ENCODE measurements around the gene ZNF302. TPM values are rescaled to one million over a fixed set of nuclear protein-coding genes. Genes with fewer than 3 reads are reported as not detected.

ZNF302 gene
- total RNA-seq, 1 experiment from 2014 or later = 23.3 TPM

DNA sequence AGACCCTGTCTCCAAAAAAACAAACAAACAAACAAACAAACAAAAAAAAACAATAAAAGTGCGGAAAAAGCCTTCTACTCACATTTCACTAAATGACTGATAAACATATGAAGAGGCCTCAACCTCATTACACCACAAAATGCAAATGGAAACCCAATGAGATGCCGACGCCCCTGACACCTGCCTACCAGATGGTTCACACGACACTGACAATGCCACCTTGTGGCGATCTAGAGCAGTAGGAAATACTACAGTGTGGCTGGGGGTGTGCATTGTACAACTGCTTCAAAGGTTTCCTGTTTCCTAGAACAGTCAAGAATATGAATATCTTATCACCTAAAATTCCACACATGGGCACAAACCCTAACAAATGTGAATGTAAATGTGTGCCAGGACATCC is 14.6 kb upstream of the ZNF302 start:
- peak; percentile 72 for DNase-seq
- Histone ChIP-seq H3K79me2 (ENCODE audit: insufficient read depth, low read length) (no peaks in the 10 kb centered on the region), H3K4ac (ENCODE audit: low read depth, low read length) (no peak overlapping the region), H2AFZ (ENCODE audit: low read length) (no peak overlapping the region), H3K18ac (ENCODE audit: insufficient read length, low read depth, low read length) (no peak overlapping the region), H3K9me3 (ENCODE audit: control insufficient read depth, low read depth, low read length) (no peaks in the 10 kb centered on the region), H3K4me2 (ENCODE audit: insufficient read depth, insufficient read length, low read length) (no peak overlapping the region), H2BK12ac (ENCODE audit: insufficient read length, low read depth, low read length) (no peak overlapping the region), H3K9ac (ENCODE audit: extremely low read depth, insufficient read length, low read length) (no peak overlapping the region), H4K91ac (ENCODE audit: insufficient read length, low read depth, low read length) (no peak overlapping the region), H3K56ac (ENCODE audit: insufficient read length, low read depth, low read length) (no peak overlapping the region), H2BK15ac (ENCODE audit: low read depth, low read length) (no peak overlapping the region), H3K23ac (ENCODE audit: insufficient read length, low read depth, low read length) (no peak overlapping the region), H4K5ac (ENCODE audit: insufficient read length, low read depth, low read length) (no peak overlapping the region), H4K20me1 (ENCODE audit: control insufficient read depth, insufficient read depth, insufficient read length) (no peaks in the 10 kb centered on the region), H2BK20ac (ENCODE audit: low read depth, low read length, poor library complexity, severe bottlenecking) (no peak overlapping the region), H2AK5ac (ENCODE audit: insufficient read length, low read length) (no peak overlapping the region), H2BK120ac (ENCODE audit: low read depth, low read length, poor library complexity, severe bottlenecking) (no peak overlapping the region), H4K8ac (replicated peaks; ENCODE audit: insufficient read length, low read depth, low read length) (no peak overlapping the region), H3K79me1 (ENCODE audit: insufficient read depth, low read depth, low read length, poor library complexity, severe bottlenecking) (no peaks in the 10 kb centered on the region), H3T11ph (ENCODE audit: low read length) (no peak overlapping the region), H3K23me2 (ENCODE audit: insufficient read length, low read depth, low read length, poor library complexity, severe bottlenecking) (no peaks in the 10 kb centered on the region), H3K14ac (ENCODE audit: insufficient read depth, low read length) (no peak overlapping the region), H3K27ac (ENCODE audit: insufficient read length, low read depth, low read length) (no peak overlapping the region), H3K4me1 (ENCODE audit: insufficient read depth, low read length) (no peaks in the 10 kb centered on the region; the same call in 1 of the 2 replicates), H2BK5ac (ENCODE audit: insufficient read length, low read length) (no peak overlapping the region), H3K27me3 (ENCODE audit: insufficient read depth, low read length) (no peaks in the 10 kb centered on the region)
- no CpG with 5 or more reads among the region's 5 CpGs for WGBS (ENCODE audit: extremely low coverage, insufficient read length, low lambda C conversion rate)
- peaks cover 0 to 4% (median 0%) of the 10 kb centered on the region in 3 experiments; a peak in 2 of 7 replicates for H3K36me3 Mint-ChIP-seq (ENCODE audit: insufficient read depth in 1 of 3, low read depth in 3 of 3)
- H3K4me1 Mint-ChIP-seq = peaks cover 0 to 12% of the 10 kb centered on the region in 2 experiments; a peak in 2 of 4 replicates
- H3K4me3 Mint-ChIP-seq = no peak overlapping the region; a peak in 1 of 5 replicates
- H3K9me3 Mint-ChIP-seq = peaks cover 14 to 83% of the 10 kb centered on the region in 2 experiments
- no peak overlapping the region for H3K27ac Mint-ChIP-seq
- H3K27me3 Mint-ChIP-seq (ENCODE audit: low read depth) = peaks cover 19% of the 10 kb centered on the region
- TF ChIP-seq, protein P1, sequence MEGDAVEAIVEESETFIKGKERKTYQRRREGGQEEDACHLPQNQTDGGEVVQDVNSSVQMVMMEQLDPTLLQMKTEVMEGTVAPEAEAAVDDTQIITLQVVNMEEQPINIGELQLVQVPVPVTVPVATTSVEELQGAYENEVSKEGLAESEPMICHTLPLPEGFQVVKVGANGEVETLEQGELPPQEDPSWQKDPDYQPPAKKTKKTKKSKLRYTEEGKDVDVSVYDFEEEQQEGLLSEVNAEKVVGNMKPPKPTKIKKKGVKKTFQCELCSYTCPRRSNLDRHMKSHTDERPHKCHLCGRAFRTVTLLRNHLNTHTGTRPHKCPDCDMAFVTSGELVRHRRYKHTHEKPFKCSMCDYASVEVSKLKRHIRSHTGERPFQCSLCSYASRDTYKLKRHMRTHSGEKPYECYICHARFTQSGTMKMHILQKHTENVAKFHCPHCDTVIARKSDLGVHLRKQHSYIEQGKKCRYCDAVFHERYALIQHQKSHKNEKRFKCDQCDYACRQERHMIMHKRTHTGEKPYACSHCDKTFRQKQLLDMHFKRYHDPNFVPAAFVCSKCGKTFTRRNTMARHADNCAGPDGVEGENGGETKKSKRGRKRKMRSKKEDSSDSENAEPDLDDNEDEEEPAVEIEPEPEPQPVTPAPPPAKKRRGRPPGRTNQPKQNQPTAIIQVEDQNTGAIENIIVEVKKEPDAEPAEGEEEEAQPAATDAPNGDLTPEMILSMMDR (conservative IDR thresholded peaks at IDR 0.05) = peak; percentile 66; the same call in 2 of the 3 replicates

Measured in H9 (cell line).